Measurements from ENCODE around the gene KCNIP4.

The KCNIP4 gene

DNA sequence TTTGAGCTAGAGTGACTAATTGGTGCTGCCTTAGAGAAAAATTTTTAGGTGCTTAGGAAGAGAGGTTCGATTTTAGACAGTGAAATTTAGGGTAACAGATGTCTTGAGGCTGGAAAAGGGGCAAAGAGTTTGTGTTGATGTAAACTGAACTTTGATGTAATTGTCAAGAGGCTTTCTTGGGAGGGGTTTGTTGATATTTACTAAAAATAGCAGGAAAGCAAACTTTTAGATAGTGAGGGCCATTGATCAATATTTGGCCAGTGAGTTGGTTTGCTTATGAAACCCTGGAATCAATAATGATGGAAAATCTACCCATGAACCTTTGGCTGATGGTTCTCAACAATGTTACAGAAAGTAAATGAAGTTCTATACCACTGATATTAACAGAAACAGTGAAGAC lies 537.5 kb downstream of the KCNIP4 start:
- TF ChIP-seq, protein P1, sequence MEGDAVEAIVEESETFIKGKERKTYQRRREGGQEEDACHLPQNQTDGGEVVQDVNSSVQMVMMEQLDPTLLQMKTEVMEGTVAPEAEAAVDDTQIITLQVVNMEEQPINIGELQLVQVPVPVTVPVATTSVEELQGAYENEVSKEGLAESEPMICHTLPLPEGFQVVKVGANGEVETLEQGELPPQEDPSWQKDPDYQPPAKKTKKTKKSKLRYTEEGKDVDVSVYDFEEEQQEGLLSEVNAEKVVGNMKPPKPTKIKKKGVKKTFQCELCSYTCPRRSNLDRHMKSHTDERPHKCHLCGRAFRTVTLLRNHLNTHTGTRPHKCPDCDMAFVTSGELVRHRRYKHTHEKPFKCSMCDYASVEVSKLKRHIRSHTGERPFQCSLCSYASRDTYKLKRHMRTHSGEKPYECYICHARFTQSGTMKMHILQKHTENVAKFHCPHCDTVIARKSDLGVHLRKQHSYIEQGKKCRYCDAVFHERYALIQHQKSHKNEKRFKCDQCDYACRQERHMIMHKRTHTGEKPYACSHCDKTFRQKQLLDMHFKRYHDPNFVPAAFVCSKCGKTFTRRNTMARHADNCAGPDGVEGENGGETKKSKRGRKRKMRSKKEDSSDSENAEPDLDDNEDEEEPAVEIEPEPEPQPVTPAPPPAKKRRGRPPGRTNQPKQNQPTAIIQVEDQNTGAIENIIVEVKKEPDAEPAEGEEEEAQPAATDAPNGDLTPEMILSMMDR (IDR thresholded peaks at IDR 0.05), result no peak

DNA sequence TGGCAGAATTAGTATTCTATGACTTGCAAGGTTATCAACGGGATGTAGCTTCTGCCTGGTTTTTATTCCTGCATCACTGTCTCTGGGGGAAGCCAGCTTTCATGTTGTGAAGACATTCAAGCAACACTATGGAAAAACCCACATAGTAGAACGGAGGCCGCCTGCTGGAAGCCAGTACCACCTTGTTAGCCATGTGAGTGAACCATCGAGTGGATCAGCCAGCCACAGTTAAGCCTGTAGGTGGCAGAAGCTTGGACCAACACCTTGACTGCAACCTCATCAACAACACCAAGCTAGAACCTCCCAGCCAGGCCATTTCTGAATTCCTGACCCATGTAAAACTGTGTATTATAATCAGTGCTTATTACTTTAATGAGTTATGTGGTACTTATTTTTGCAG lies 538.2 kb downstream of the KCNIP4 start:
- TF ChIP-seq, protein P1 (IDR thresholded peaks at IDR 0.05), result no peak

DNA sequence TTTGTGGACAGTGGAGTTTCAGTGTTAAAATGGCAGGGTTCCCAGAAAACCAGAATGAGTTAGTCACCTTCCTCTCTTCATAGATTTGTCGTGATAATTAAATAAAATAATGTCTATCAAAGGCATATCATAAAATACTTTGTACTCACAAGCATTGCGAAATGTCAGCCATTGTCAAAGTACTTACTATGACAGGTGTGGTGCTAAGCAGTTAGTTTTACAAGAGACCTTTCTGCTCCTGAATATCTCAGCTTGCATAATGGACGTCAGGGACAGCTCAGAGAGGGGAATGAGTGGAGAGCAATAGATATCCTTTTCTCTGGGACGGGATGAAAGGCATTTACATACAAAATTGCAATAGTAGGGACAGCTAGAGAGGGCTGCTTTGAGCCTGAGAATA lies 560.9 kb downstream of the KCNIP4 start:
- TF ChIP-seq, protein P1 (IDR thresholded peaks at IDR 0.05), result no peak

DNA sequence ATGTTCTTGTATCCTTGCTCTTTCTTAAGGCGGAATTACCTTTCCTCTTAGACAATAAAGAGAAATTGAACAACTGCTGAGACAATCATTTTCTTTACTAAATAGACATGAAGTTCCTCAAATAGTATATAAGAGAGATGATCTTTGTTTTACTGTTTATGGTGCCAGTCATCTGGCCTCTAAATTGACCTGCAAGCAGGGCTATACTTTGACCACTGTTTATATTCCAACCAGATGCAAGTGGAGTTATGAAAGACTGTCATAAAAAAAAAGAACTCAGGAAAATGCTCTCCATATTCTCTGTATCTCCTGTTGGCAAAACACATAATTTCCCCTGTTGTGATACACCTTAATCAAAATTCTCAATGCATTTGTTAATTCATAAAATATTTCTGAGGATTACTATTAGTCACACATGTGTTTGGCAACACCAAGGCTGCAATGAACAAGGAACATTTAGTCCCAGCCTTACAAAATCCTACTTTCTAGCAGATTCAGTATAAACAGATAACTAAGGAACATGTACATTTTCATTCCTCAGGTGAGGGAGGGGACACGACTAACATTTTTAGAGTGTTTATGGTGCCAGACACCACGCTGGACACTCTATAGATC lies 562.3 kb downstream of the KCNIP4 start:
- TF ChIP-seq, protein P1 (IDR thresholded peaks at IDR 0.05), result no peak

DNA sequence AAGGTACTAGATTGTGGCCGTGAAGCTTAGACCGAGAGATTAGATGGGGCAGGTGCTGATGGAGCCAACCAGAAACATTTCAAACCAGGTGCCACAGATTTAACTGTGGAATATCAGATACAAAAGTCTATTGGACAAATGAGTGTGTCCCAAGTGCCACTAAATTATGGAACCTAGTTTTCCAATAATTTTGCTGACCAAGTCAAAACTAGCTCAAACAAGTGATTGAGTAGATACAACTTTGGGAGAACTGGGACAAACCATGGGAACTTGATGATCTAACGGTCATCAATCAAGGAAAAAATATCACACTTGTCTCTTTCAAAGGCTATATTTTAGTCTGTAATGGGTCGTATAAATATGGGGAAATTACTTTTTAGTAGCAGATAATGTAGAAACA lies 562.9 kb downstream of the KCNIP4 start:
- TF ChIP-seq, protein P1 (IDR thresholded peaks at IDR 0.05), result no peak

DNA sequence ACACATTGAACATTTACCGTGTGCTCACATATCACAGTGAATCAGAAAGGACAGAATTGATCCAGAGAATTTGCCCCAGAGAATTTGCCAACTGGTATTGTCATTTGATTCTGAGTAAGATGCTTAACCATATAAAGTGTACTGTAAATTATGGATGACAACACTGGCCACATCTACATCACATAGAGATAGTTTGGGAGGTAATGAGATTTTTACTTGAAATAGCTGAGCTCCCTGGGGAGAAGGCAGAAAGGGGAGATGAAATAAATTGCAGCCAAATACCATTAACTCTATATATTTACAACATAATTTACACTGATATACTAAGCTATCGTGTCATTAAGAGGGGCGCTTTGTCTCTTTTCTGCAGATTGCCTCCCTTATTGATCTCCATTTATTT lies 564.0 kb downstream of the KCNIP4 start:
- TF ChIP-seq, protein P1 (IDR thresholded peaks at IDR 0.05), result no peak

DNA sequence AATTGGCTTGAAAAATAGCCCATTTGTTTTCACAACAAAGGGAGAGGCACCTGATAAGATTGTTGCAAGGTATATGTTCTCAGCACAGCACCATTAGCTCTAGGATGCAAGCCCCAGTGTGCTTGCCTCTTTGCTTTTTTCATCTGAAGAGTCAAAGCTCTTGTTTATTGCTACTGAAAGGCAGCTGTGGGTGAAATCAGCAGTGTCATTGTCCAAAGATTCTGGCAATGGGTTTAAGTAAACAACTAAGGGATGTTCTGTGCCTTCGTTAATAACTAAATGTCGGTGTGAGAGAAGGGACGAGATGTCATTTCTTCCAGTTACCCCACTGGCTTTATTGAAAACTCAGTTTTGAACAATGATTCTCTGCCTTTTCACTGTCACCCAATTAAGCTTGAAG lies 567.7 kb downstream of the KCNIP4 start:
- TF ChIP-seq, protein P1 (IDR thresholded peaks at IDR 0.05), result no peak

DNA sequence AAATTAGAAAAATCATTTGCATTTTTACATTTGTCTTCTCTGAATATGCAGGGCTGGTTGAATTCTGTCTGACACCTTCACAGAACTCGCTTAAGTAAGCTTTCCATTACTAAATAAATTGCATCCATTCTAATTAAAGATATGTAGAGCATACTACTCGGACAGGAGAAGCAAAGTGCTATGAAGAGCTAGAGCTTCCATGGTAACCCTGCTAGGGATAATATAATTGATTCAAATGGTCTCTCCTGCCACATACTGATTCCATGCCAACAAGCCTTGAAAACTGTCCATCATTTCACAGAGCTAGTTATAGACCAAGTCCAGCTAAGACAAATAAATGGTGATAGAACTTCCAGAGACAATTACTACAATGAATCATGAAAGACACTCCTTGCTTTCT lies 571.5 kb downstream of the KCNIP4 start:
- TF ChIP-seq, protein P1 (IDR thresholded peaks at IDR 0.05), result no peak
